ENCODE measurements around the gene CDK3.

CDK3 gene

GRCh38 chr17:75994802-75995370, 5.8 kb upstream of the CDK3 start:
- no peak for FAIRE-seq

- FAIRE-seq: no peak
Observed at GRCh38 chr17:75995385-75995925, 5.2 kb upstream of the CDK3 start.

DNA sequence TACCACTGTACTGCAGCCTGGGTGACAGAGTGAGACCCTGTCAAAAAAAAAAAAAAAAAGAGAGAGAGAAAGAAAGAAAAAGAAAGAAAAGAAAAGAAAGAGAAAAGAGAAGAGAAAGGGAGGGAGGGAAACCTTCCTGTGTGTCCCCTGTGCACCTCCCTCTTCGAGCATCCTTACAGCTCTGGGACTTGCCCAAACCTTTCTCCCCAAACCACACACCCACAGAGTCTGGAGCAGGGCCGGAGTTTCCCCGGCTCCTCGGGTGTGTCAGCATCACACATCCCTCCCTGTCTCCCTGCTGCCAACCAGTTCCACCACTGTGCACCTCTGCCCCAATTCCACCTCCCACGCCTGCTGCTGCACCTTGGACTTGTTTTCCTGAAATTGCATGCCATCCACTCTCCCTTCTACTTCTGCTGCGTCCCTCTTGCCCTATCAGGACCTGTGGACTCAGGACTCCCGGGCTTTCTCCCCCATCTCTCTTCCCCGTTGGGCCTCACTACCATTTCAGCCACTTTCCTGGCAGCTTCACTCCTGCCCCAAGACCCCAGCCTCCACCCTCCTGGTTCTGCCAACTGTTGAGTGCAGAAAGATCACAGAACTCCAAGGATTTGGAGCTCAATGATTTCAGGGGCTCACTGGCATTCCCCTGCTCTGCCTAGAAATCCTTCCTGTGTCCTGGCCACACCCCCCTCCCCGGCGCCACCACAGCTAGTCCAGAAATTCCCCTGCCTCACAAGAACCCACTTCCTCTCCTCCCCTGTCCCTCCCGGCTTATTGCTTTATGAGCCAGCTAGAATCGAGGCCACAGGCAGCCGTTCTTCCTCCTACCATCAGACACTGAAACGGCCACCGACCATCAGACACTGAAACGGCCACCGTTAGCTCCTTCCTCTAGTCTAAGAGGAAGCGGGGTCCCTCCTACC, 3.7 kb upstream of the CDK3 start:
- FAIRE-seq: no peak

- no peak for FAIRE-seq
Observed at GRCh38 chr17:75998327-75998795, 2.3 kb upstream of the CDK3 start.

DNA sequence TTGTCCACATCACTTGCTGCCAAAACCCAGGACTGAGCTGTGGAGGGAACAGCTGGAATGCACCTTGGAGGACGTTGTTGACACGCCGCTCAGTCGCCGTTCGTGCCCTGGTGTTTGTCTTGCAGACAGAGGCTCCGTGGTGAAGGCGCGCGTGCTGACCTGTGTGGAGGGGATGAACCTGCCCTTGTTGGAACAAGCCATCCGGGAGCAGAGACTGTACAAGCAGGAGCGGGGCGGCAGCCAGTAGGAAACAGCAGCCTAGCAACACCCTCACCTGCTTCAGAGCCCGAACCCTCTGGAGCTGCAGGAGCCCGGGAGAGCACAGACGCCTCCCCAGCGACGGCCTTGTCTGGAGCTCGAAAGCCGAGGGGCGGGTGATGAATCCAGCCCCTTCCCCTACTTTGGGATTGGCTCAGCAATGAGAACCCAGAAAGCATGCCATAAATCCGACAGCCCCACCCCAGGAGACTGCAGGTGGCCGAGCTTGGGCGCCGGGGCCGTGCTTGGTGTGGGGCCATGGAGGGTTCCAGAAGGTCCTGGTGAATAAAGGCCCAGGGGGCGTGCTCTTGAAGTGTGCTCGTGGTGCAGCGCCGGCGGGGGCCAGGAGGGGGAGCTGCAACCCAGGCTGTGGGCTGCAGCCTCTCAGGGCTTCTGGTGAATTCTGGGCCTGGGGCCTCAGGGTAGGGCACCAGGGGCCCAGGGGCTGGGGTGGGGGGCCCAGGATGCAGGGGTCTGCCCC, 470 bp upstream of the CDK3 start:
- no peak for FAIRE-seq

DNA sequence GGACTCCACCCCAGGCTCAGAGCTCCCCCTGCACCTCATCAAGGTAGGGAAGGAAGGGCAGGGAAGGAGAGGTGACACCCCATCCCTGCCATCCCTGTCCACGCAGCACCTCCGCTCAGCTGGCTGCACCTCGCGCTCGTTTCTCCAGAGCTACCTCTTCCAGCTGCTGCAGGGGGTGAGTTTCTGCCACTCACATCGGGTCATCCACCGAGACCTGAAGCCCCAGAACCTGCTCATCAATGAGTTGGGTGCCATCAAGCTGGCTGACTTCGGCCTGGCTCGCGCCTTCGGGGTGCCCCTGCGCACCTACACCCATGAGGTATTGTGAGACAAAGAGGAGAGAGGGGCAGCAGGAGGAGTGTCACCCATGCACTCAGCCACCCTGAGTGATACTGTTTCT, 1.4 kb downstream of the CDK3 start:
- no peak for FAIRE-seq

DNA sequence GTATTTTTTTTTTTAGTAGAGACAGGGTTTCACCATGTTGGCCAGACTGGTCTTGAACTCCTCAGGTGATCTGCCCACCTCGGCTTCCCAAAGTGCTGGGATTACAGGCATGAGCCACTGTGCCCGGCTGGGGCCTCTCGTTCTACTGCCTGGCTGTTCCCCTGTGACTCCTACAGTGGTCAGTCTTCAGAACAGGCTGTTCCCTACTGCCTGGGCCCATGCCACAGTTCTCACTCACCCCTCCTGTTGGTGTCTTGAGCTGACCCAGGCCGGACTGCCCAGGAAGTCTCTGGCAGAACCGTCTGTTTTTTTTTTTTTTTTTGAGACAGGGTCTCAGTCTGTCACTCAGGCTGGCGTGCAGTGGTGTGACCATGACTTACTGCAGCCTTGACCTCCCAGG, 3.3 kb downstream of the CDK3 start:
- no peak for FAIRE-seq

GRCh38 chr17:76004750-76005262, 4.2 kb downstream of the CDK3 start:
- FAIRE-seq: no peak

- FAIRE-seq: no peak
Observed at GRCh38 chr17:76005263-76006149, 4.9 kb downstream of the CDK3 start.

DNA sequence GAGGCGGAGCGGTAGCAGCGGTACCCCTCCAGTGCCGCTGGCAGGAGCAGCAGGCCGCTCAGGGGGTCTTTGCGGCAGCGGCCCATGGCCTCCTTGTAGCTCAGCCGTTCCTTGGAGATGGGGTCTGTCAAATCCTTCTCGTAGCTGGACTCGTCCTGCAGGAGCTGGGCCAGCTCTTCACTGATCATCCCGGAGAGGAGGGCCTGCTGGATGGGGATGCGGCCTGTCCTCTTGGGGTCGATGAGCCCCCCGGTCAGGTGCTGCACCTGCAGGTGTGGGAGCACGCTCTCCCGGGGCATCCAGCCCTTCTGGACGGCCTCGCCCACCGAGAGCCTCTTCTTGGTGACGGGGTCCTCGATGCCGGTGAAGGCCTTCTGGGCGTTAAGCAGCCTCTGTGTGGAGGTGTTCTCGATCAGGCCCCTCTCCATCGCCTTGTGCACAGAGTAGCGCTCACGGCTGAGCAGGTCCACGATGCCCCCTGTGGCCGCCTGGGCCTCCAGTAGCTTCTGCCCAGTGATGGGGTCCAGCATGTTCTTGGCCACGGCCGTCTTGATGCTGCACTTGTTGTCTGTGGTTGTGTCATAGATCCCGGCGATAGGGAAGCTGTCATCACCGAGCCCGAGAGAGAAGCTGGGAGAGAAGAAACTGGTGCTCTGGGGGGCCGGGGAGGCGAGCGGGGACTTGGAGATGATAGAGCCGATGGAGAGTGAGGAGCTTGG, 6.6 kb downstream of the CDK3 start:
- FAIRE-seq: no peak

DNA sequence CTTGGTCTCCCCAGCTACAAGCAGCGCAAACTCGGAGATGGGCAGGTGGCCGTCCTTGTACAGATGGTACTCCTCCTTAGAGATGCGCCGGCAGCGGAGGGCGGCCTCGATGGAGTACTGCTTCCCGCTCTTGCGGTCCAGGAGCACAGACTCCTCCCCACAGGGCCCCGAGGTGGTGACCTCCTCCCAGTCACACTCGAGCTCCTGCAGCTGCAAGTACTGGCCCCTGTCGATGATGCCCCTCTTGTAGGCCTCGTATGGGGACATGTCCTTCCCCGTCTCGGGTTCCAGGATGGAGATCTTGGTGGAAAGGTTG, 7.2 kb downstream of the CDK3 start:
- FAIRE-seq: no peak

DNA sequence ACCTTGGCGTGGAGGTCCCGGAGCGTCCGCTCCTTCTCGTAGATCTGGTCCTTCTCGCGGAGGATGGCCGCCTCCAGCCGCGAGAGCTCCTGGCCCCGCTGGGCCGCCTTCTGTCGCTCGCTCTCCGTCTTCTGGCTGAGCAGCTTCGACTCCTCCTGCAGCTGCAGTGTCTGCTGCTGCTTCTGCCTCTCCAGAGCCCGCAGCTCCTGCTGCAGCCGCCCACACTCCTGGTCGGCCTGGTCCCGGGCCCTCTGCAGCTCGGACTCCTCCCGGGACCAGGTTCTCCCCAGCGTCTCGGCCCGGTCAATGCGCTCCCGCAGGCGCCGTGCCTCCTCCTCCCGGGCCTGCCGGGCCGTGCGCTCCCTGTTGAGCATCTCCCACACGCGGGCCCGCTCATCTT, 7.6 kb downstream of the CDK3 start:
- FAIRE-seq: no peak

DNA sequence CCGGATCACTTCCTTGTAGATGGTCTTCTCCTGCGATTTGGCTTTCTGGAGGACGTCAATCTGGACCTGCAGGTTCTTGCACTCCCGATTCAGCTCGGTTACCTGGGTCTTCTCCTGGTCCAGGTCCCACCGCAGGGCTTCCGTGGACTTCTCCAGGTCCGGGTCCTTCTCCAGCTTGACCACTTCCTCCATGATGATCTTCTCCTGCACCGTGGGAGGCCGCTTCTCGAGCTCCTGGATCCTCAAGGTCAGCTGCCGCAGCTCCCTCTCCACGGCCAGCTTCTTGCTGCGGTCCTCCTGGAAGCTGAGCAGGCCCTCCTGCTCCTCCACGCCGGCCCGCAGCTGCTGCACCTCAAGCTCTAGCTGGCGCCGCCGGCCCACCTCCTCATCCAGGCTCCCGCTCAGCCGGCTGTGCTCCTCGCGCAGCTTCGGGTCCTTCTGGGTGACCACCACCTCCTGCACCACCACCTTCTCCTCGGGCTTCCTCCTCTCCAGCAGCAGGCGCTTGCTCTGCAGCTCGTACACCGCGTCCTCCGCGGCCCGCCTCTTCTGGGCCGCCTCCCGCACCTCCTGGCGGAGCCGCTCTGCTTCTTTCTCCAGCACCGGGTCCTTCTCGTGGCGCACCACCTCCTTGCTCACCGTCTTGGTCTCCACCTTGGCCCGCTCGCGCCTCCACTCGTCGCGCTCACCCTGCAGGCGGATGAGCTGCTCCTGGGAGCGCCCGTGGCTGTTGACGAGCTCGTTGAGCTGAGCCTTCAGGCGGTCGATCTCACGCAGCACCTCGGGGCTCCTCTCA, 8.2 kb downstream of the CDK3 start:
- no peak for FAIRE-seq

GRCh38 chr17:76009447-76009846, 8.8 kb downstream of the CDK3 start:
- no peak for FAIRE-seq

GRCh38 chr17:76009969-76010661, 9.5 kb downstream of the CDK3 start:
- no peak for FAIRE-seq

DNA sequence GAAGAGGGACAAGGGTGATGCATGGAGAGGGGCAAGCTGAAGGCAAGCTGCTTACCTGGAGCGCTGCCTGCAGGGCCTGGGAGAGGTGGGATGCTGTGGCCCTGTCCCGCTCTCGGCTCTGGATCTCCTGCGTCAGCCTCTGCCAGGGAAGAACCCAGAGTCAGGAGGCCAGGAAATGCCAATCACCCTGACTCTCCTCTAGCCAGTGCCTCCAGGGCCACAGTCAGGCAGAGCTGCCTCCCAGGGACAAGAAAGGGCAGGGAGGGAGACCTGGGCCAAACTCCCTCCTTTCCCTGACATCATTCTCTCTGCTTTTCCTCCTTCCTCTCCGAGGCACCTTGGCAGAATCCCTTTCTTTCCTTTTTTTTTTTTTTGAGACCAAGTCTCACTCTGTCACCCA, 11.3 kb downstream of the CDK3 start:
- no peak for FAIRE-seq

- no peak for FAIRE-seq
Observed at GRCh38 chr17:76013377-76013932, 12.8 kb downstream of the CDK3 start.

DNA sequence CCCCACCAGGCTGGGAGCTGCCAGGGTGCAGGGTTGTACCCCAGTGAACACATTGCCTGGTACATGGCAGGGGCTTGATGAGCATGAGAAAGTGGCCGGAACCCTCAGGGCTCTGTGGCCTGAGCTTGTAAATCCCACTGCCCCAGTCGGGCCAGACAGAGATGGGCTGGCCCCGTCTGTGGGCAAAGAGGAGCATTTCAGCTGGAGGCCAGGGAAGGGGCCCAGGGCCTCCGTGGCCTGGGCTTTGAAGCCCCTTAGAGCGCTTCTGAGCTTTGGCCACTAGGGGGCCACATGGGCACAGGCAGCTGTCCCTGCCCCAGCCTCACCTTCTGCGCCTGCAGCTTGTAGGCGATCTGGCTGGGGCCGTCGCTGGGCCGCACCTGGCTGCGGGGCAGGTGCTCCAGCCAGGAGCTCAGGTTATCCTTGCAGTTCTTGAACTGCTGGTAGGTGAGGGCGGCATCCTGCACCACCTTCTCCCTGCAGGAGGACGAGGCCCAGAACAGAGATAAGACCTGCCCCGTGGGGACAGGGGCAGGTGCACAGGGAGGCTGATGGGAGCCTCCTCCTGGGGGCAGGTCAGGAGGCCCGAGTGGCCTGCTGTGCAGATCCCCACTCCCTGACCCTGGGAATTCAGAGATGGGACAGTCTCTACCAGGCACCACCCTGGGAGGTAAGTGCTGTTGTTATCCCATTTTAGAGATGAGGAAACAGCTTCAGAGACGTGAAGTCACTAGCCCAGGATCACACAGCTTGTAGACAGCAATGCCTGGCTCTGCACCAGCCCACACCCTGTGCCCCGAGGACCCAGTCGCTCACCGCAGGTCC, 13.7 kb downstream of the CDK3 start:
- FAIRE-seq: no peak

DNA sequence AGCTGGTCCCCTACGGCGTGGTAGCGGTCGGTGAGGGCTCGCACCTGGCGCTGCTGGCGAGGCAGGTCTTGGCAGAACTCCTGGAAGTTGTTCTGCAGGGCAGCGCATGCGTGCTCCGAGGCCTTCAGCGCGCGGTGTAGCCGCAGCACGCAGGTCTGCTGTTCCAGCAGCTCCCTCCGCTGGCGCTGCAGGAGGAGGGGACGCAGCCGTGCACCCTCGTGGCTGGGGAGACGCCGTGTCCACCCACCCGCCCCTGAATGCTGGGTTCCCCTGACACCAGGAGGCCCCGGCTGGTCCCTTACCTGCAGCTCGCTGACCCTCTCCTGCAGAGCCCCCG, 14.2 kb downstream of the CDK3 start:
- FAIRE-seq: no peak

All from islet of Langerhans (tissue), 1 donor.